K562 (cell line): ENCODE data around the gene SLC5A3. TPM values are rescaled to one million over a fixed set of nuclear protein-coding genes. Genes with fewer than 3 reads are reported as not detected.

Source experiments
- ATF6 ChIP-seq: sonication (generic); formaldehyde crosslinking; IDR thresholded peaks from 2 replicates; pipeline ENCODE4 v1.4.0; 2020; ENCODE audit warnings: mild to moderate bottlenecking, missing genetic modification reagents
- BDP1 ChIP-seq: IDR thresholded peaks from 3 replicates; pipeline ENCODE4 v1.6.1; 2011; ENCODE audit not compliant: insufficient read length, insufficient read depth
- BRCA1 ChIP-seq, 2 experiments: fragments of 450-650 bp in 1 of 2; sonication (generic) in 1 of 2; formaldehyde crosslinking in 1 of 2; IDR thresholded peaks; 2 replicates each; pipeline versions ENCODE4 v1.5.0 to v1.6.1; 2017 to 2020; ENCODE audit warnings: mild to moderate bottlenecking in 1 of 2, missing genetic modification reagents in 1 of 2
- EGR1 ChIP-seq: fragments of 450-650 bp; conservative IDR thresholded peaks from 2 replicates; pipeline ENCODE4 v1.6.1; 2017; ENCODE audit warnings: mild to moderate bottlenecking
- GATA2 ChIP-seq: sonication (generic); formaldehyde crosslinking; IDR thresholded peaks from 2 replicates; pipeline ENCODE4 v1.4.0; 2020; ENCODE audit warnings: mild to moderate bottlenecking, missing genetic modification reagents
- HDAC1 ChIP-seq, 2 experiments: fragments of 450-650 bp; IDR thresholded peaks; 2 replicates each; pipeline ENCODE4 v1.6.1; 2016 to 2017; ENCODE audit warnings: inconsistent platforms in 1 of 2, mild to moderate bottlenecking in 1 of 2, moderate library complexity in 1 of 2
- JUN ChIP-seq, 2 experiments: sonication (generic) in 1 of 2; formaldehyde crosslinking in 1 of 2; IDR thresholded peaks; 2 replicates each; pipeline versions ENCODE4 v1.6.1 to v1.8.0; 2012 to 2022; ENCODE audit warnings: borderline replicate concordance in 2 of 2, mild to moderate bottlenecking in 2 of 2, improper control_type of control experiment in 1 of 2, low read depth in 1 of 2, low read length in 1 of 2, missing genetic modification reagents in 1 of 2
- POLR2AphosphoS5 ChIP-seq: IDR thresholded peaks from 2 replicates; pipeline ENCODE4 v1.6.1; 2011; ENCODE audit warnings: mild to moderate bottlenecking, low read depth, low read length, moderate library complexity; ENCODE audit not compliant: control insufficient read depth, insufficient read depth
- POLR2H ChIP-seq: IDR thresholded peaks from 2 replicates; pipeline ENCODE4 v1.6.1; 2016; ENCODE audit warnings: missing genetic modification characterization, low read depth, mild to moderate bottlenecking, control low read depth, missing compliant biosample characterization, moderate library complexity
- TBP ChIP-seq: optimal IDR thresholded peaks from 2 replicates; pipeline ENCODE3; 2011; ENCODE audit warnings: low read depth, low read length, improper control_type of control experiment
- TFAP4 ChIP-seq: sonication (generic); formaldehyde crosslinking; IDR thresholded peaks from 2 replicates; pipeline ENCODE4 v1.8.0; 2022; ENCODE audit warnings: missing genetic modification reagents, mild to moderate bottlenecking, moderate library complexity, borderline replicate concordance
- TGIF2 ChIP-seq: sonication (generic); formaldehyde crosslinking; IDR thresholded peaks from 2 replicates; pipeline ENCODE4 v1.8.1; 2022; ENCODE audit warnings: mild to moderate bottlenecking, missing genetic modification reagents, moderate library complexity
- ZFP1 ChIP-seq: fragments of 450-650 bp; formaldehyde crosslinking; IDR thresholded peaks from 2 replicates; pipeline ENCODE4 v1.4.0; 2020; ENCODE audit warnings: mild to moderate bottlenecking, mixed read lengths
- ZKSCAN3 ChIP-seq: fragments of 250-450 bp; sonication (Bioruptor Pico); IDR thresholded peaks from 2 replicates; pipeline ENCODE4 v1.4.0; 2020
- ZNF785 ChIP-seq: fragments of 250-450 bp; sonication (Bioruptor Pico); IDR thresholded peaks from 2 replicates; pipeline ENCODE4 v1.4.0; 2020; ENCODE audit warnings: mild to moderate bottlenecking
- polyA plus RNA-seq, 8 experiments: library from polyadenylated mRNA; depleted of rRNA in 4 of 8; stranded (reverse) in 5 of 8; unstranded in 3 of 8; fragments of >200 nt; fragmentation: Nextera tagmentation in 2 of 8; fragmentation: Illumina TruSeq in 1 of 8; extraction: Ambion mirVana in 2 of 8; extraction: Trizol in 1 of 8; gene quantifications; 2 replicates each; pipeline versions ENCODE4 v1.2.1 to v1.2.3, GENCODE V29; 2011 to 2014; ENCODE audit warnings: inconsistent platforms in 1 of 8, missing spikeins in 1 of 8
- total RNA-seq, 7 experiments: library from RNA; depleted of rRNA in 6 of 7; stranded (reverse); fragments of >200 nt in 6 of 7; fragmentation: Illumina TruSeq in 2 of 7; extraction: Trizol in 2 of 7; gene quantifications; 2 replicates each; pipeline versions ENCODE4 v1.2.1 to v1.2.3, GENCODE V29; 2011 to 2021; ENCODE audit warnings: low replicate concordance in 1 of 7
- TF ChIP-seq, protein P1 (sequence below): sonication (generic); formaldehyde crosslinking; IDR thresholded peaks from 2 replicates; pipeline ENCODE4 v1.8.0; 2022; ENCODE audit warnings: mild to moderate bottlenecking, missing genetic modification reagents

The SLC5A3 gene
- total and polyA plus RNA-seq, 9 of the 15 experiments (the other 6 are each of a cell fraction or from before 2014, with no cell fraction given), result 2.9 to 20.6 (median 9.0) TPM

DNA sequence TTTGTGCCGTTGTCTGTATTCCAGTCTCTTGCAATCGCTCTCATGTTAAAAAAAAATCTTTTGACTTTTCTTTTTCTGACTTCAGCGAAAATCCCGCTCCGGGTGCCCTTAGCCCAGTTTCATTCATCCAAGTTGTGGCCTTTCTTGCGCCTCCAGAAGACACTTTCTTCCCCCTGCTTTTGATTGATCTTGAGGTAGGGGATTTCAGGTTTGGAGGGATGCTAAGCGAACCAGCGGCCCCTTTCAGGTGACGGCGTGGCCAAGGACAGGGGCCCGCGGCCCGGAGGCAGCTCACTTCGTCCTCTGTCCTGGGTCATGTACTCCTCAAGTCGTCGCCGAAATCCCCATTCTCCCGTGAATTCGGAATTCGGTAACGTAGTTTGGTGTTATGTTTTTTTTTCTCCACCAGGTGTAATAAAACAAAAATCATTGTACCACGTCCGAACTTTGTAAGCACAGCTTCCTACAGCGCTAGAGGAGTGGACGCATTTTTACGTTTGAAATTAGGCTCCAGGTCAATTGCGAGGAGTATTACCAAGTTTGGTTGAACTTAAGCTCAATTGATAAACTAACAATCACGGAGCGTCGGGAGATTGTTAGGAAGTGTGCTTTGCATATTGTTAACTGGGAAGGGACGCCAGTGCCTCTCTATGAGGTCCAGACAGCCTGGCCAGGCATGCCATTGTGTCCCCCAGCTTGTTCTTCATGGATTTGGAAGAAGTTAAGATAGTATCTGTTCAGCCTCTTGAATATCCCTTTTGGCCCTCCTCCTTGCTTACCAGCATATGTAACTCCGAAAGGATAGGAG lies 1.1 kb downstream of the SLC5A3 start (continued):
- TF ChIP-seq ATF6, result no peak
- no peak for TF ChIP-seq BRCA1 (IDR thresholded peaks at IDR 0.05)
- TF ChIP-seq BRCA1 (CRISPR knock-in tag; IDR thresholded peaks at IDR 0.05), result no peak
- peak; percentile 23 for TF ChIP-seq TBP
- TF ChIP-seq POLR2AphosphoS5, result no peak
- TF ChIP-seq JUN (IDR thresholded peaks at IDR 0.05; ENCODE audit: borderline replicate concordance, low read depth, low read length), result no peak
- TF ChIP-seq JUN (CRISPR knock-in tag; IDR thresholded peaks at IDR 0.05; ENCODE audit: borderline replicate concordance), result 0 out of 2 replicates have a peak, but pooled peaks have one; percentile 42
- no peak for TF ChIP-seq BDP1
- TF ChIP-seq TGIF2 (CRISPR knock-in tag), result 0 out of 2 replicates have a peak, but pooled peaks have one; percentile 5
- TF ChIP-seq HDAC1 (IDR thresholded peaks at IDR 0.05), result 0 out of 4 replicates have a peak, but pooled peaks of 1 of the 2 experiments have one; percentile 25
- no peak for TF ChIP-seq POLR2H
- TF ChIP-seq ZFP1 (CRISPR knock-in tag), result 0 out of 2 replicates have a peak, but pooled peaks have one; percentile 24
- TF ChIP-seq, protein P1, sequence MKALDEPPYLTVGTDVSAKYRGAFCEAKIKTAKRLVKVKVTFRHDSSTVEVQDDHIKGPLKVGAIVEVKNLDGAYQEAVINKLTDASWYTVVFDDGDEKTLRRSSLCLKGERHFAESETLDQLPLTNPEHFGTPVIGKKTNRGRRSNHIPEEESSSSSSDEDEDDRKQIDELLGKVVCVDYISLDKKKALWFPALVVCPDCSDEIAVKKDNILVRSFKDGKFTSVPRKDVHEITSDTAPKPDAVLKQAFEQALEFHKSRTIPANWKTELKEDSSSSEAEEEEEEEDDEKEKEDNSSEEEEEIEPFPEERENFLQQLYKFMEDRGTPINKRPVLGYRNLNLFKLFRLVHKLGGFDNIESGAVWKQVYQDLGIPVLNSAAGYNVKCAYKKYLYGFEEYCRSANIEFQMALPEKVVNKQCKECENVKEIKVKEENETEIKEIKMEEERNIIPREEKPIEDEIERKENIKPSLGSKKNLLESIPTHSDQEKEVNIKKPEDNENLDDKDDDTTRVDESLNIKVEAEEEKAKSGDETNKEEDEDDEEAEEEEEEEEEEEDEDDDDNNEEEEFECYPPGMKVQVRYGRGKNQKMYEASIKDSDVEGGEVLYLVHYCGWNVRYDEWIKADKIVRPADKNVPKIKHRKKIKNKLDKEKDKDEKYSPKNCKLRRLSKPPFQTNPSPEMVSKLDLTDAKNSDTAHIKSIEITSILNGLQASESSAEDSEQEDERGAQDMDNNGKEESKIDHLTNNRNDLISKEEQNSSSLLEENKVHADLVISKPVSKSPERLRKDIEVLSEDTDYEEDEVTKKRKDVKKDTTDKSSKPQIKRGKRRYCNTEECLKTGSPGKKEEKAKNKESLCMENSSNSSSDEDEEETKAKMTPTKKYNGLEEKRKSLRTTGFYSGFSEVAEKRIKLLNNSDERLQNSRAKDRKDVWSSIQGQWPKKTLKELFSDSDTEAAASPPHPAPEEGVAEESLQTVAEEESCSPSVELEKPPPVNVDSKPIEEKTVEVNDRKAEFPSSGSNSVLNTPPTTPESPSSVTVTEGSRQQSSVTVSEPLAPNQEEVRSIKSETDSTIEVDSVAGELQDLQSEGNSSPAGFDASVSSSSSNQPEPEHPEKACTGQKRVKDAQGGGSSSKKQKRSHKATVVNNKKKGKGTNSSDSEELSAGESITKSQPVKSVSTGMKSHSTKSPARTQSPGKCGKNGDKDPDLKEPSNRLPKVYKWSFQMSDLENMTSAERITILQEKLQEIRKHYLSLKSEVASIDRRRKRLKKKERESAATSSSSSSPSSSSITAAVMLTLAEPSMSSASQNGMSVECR (CRISPR knock-in tag), result 0 out of 2 replicates have a peak, but pooled peaks have one; percentile 68
- 0 out of 2 replicates have a peak, but pooled peaks have one; percentile 40 for TF ChIP-seq EGR1
- 0 out of 2 replicates have a peak, but pooled peaks have one; percentile 37 for TF ChIP-seq TFAP4 (CRISPR knock-in tag)
- no peak for TF ChIP-seq ZKSCAN3 (CRISPR knock-in tag)
- no peak for TF ChIP-seq ZNF785 (CRISPR knock-in tag)
- TF ChIP-seq GATA2 (CRISPR knock-in tag), result peak; percentile 51; the same call in 1 of the 2 replicates
